ENCODE measurements around the gene ANO7. TPM values are rescaled to one million over a fixed set of nuclear protein-coding genes. Genes with fewer than 3 reads are reported as not detected.

The ANO7 gene
- total RNA-seq, 1 experiment from 2014 or later, result 1.1 TPM

DNA sequence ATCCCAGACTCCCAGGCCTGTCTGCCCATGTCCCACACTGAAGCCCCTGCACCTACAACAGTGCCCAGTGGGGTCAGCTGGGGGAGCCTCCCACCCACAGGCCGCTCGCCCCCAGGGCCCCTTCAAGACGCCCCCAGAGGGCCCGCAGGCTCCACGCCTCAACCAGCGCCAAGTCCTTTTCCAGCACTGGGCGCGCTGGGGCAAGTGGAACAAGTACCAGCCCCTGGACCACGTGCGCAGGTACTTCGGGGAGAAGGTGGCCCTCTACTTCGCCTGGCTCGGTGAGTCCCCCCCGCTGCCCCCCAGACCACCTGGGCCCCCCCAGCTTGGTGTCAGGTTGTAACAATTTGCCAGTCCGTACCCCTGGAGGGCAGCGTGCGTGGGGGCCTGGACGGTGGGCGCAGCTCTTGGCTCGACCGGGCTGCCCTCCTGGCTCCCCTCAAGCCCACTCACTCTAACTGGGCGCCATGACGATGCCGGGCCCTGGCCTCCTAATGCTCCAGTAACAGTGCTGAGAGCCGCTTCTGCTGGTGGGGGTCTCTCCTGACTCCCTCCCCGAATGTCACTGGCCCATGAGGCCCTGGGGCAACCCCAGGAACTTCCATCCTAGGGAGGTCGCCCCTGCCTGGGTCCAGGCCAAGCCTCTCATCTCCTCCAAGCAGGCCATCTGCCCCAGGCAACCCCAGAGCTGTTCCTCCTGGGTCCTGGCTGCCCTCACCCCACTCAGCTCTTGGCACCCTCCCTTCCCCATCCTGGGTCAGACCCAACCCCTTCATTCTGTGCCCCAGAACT is 14.9 kb downstream of the ANO7 start:
- DNase-seq (ENCODE audit: low spot score), result no peak
- in situ Hi-C loops (cut with HindIII; ENCODE audit: low sequenced_read_pairs), result no loop called here

DNA sequence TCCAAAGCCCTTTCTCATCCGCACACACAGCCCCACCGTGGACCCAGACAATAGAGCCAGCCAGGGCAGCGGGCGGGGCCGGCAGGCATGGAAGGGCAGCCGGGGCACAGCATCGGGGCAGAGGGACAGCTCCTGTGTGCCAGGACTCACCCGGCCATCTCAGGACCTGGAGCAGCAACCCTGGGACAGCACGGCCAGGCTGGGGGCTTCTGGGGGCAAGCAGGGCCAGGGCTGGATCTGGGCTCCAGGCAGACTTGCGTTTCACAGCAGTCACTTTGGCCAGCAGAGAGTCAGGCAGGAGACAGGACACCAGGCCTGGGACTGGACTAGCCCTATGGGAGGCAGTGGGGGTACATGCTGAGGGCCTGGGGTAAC is 15.5 kb downstream of the ANO7 start:
- no peak for DNase-seq (ENCODE audit: low spot score)
- in situ Hi-C loops (cut with HindIII; ENCODE audit: low sequenced_read_pairs), result no loop called here

DNA sequence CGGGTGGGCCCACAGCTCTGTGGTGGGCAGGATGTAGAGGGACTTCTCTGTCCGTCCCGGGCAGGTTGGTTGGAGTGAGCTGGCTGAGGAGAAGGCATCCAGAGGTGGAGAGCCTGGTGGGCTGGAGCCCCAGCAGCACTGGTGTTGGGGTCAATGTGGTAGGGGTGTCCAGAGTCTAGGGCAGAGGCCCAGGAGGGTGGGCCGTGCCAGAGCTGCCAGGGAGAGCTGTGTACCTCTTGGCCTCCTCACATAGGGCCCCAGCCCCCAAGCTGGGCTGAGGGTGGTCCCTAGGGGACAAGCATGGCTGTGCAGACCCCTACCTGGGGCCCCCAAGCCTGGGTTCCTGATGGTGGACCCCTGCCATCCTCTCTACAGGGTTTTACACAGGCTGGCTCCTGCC is 16.0 kb downstream of the ANO7 start:
- in situ Hi-C loops (cut with HindIII; ENCODE audit: low sequenced_read_pairs), result no loop called here
- no peak for DNase-seq (ENCODE audit: low spot score)

DNA sequence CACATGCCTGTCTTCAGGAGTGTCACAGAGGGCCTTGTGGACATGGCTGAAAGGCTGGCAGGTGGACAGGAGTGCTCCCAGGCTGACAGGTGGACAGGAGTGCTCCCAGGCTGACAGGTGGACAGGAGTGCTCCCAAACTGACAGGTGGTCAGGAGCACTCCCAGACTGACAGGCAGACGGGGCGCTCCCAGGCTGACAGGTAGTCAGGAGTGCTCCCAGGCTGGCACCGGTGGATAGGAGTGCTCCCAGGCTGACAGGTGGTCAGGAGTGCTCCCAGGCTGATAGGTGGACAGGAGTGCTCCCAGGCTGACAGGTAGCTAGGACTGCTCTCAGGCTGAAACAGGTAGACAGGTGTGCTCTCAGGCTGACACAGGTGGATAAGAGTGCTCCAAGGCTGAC is 16.6 kb downstream of the ANO7 start:
- in situ Hi-C loops (cut with HindIII; ENCODE audit: low sequenced_read_pairs), result loop anchor here (5.0 kb wide), 1 partner anchor 123 kb away; no protein-coding TSS in a partner anchor
- no peak for DNase-seq (ENCODE audit: low spot score)

DNA sequence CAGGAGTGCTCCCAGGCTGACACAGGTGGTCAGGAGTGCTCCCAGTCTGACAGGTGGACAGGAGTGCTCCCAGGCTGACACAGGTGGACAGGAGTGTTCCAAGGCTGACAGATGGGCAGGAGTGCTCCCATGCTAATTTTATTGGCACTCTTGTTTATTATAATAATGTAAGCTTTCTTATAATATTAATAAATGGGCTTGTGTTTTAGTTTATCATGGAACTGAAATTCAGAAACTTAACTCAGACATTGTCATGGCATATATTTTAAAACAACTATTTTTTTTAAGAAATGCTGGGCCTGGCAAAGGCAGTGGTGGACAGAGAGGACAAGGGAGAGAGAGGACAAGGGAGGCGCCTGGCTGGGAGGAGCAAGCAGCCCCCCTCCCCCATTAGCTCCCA is 18.7 kb downstream of the ANO7 start:
- no peak for DNase-seq (ENCODE audit: low spot score)
- in situ Hi-C loops (cut with HindIII; ENCODE audit: low sequenced_read_pairs), result loop anchor here (5.0 kb wide), 1 partner anchor 125 kb away; no protein-coding TSS in a partner anchor

DNA sequence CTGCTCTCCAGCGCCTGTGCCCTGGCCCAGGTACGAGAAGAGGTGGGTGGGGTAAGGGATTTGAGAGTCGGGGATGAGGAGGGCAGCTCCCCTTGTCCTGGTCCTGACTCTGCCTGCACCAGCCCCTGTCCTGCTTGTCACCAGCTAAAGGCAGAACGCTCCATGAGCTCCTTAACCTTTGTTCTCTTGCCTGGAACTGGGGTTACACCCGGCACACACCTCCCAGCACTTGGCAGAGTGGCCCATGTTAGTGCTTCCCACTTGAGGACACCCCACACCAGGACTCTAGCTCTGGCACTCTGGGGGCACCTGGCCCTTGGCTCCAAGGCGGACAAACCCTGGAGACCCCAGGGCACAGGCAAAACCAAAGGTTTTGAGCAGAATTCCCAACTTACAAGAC is 19.2 kb downstream of the ANO7 start:
- no peak for DNase-seq (ENCODE audit: low spot score)
- in situ Hi-C loops (cut with HindIII; ENCODE audit: low sequenced_read_pairs), result loop anchor here (5.0 kb wide), 1 partner anchor 125 kb away; no protein-coding TSS in a partner anchor

DNA sequence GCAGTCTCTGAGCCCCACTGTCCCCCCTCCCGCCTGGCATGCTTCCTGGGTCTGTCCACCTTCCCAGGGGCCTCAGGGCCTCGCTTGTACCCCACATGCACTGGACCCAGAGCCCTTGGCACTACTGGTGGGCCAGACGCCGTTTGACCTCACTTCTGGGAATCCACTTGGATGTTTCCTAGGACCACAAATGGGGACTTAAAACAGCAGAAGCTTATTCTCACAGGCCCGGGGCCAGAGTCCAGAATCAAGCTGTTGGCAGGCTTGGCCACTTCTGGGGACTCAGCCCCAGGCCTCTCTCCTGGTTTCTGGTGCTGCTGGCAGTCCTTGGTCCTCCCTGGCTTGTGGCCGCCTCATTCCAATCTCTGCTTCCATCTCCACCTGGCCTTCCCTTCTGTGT is 19.6 kb downstream of the ANO7 start:
- in situ Hi-C loops (cut with HindIII; ENCODE audit: low sequenced_read_pairs), result loop anchor here (5.0 kb wide), 1 partner anchor 126 kb away; no protein-coding TSS in a partner anchor
- DNase-seq (ENCODE audit: low spot score), result no peak

DNA sequence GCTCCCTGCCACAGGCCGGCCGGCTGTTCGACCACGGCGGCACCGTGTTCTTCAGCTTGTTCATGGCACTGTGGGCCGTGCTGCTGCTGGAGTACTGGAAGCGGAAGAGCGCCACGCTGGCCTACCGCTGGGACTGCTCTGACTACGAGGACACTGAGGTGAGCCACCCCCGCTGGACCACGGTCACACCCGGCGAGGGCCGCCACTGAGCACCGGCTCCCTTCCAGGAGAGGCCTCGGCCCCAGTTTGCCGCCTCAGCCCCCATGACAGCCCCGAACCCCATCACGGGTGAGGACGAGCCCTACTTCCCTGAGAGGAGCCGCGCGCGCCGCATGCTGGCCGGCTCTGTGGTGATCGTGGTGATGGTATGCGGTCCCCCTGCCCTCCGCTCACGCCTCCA is 20.8 kb downstream of the ANO7 start:
- no peak for DNase-seq (ENCODE audit: low spot score)
- in situ Hi-C loops (cut with HindIII; ENCODE audit: low sequenced_read_pairs), result loop anchor here (5.0 kb wide), 1 partner anchor 127 kb away; no protein-coding TSS in a partner anchor

DNA sequence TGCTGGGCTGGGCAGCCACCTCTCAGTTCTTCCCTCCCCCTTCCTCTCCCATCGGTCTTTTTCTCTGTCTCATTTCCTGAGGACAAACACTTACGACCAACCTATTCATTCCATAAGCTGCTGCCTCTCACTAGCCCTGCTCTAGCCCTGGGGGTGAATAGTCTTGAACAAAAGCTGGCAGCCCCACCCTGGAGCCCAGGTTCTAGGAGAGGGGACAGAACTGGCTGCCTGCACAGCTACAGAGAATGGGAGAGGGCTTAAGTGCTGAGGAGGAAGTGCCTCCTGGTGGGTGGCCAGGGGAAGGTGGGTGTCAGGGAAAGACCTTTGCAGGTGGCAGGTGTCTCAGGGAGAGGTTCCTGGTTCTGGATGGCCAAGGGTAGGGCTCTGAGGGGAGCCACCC is 22.8 kb downstream of the ANO7 start:
- no peak for DNase-seq (ENCODE audit: low spot score)
- in situ Hi-C loops (cut with HindIII; ENCODE audit: low sequenced_read_pairs), result no loop called here

DNA sequence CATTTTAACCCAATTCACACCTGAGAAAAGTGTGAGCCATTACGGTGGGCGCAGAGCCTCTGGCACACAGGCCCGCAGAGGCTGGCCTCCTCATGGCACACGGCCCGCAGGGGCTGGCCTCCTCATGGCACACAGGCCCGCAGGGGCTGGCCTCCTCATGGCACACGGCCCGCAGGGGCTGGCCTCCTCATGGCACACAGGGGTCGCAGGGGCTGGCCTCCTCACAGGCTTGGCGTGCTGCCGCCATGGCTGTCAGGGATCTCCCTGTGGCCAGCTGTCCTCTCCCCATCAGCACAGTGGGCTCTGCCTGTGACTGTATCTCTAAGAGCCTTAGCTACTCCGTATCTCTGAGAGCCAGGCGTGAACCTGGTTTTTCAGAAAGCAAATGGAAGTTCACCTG is 24.6 kb downstream of the ANO7 start:
- in situ Hi-C loops (cut with HindIII; ENCODE audit: low sequenced_read_pairs), result no loop called here
- no peak for DNase-seq (ENCODE audit: low spot score)

DNA sequence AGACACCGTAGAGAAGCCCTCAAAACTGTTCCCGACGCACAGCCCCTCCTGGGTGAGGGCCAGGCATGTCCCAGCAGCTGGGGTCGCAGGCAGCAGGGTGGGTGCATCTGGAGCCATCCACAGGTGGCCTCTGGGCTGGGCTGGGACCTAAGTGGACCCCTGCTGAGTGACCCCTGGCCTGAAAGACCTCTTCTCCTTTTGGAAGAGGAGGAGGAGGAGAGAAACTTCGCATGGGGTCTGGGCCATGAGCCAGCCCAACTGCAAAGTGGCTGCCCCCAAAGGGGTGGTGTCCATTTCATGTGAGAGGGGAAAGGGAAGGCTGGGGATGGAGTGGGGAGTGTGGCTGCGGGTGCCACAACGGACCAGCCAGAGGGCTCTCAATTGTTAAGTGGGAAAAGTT is 25.1 kb downstream of the ANO7 start:
- in situ Hi-C loops (cut with HindIII; ENCODE audit: low sequenced_read_pairs), result no loop called here

DNA sequence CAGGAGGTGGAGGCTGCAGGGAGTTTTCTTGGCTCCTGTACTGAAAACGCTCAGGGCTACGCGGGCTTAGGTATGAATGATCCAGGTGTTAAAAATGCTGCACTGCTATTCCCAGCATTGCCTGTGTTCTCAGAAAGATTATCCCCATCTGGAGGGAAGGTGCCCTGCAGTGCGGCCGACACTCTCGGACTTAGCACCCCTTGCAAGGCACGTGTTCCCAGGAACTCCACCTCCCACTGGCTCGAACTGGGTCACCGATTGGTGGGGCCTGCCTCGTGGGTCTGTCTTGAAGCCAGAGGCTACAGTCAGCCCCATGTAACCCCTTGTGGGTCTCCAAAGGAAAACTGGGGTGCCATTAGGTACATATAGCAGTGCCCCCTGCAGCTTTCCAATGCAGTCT is 25.7 kb downstream of the ANO7 start:
- no peak for DNase-seq (ENCODE audit: low spot score)
- in situ Hi-C loops (cut with HindIII; ENCODE audit: low sequenced_read_pairs), result no loop called here

More for the DNA sequence above, 25.1 kb downstream of the ANO7 start:
- no peak for DNase-seq (ENCODE audit: low spot score)

DNA sequence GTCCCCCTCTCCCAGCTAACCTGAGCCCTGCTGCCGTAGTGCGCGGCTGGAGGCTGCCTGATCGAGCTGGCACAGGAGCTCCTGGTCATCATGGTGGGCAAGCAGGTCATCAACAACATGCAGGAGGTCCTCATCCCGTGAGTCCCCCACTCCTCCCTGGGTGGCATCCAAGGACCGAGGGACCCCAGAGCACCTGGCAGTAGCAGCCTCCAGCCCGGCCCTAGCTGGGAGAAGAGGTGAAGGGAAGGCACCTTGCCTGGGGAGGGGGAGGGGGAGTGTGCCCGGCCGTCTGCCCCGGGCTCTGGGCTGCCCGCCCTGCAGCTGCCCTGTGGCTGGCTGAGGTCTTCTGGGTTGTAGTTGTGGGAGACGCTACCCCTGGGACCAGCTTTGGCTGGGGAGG is 26.3 kb downstream of the ANO7 start:
- in situ Hi-C loops (cut with HindIII; ENCODE audit: low sequenced_read_pairs), result no loop called here
- DNase-seq (ENCODE audit: low spot score), result no peak

DNA sequence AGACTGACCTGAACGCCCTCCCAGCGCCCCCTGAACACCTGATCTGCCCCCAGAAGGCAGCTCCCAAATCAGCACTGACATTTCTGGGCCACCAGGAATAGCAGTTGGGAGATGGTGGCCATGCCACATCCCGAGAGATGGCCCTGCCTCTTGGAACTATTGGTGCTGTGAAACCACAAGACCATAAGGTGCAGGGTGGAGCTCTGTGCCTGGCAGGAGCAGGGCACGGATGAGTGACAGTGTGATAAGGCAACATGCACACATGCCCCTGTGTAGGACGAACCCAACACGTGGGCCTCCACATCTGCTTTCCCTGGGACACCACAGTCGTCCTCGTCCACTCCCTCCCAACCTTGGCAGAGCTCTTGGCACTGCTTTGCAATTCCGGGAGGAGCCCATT is 26.9 kb downstream of the ANO7 start:
- in situ Hi-C loops (cut with HindIII; ENCODE audit: low sequenced_read_pairs), result no loop called here

DNA sequence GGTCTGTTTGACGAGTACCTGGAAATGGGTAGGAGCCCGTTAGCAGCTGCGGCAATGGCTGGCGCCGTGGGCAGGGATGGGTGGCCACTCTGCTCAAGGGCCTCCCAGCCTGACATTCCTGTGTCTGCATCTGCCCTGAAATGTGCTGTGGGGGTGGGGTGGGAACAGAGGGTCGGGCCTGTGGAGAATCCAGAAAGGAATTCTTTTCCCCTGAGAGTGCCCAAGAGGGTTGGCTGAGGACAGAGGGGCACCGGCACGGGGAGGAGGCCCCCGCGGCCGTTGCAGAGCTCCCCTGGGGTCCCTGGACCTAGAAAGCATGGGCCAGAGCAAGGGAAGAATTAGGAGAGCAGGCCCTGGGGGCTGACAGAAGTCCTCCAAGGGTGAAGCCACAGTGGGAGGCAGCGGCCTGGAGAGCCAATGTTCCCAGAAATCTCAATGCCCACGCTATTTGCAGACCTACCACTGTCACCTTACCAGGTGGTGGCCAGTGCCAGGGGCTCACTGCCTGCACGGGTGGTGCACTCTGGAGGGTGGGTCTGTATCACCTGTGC is 27.8 kb downstream of the ANO7 start:
- in situ Hi-C loops (cut with HindIII; ENCODE audit: low sequenced_read_pairs), result no loop called here
- no peak for DNase-seq (ENCODE audit: low spot score)

More for the DNA sequence above, 26.9 kb downstream of the ANO7 start:
- no peak for DNase-seq (ENCODE audit: low spot score)

DNA sequence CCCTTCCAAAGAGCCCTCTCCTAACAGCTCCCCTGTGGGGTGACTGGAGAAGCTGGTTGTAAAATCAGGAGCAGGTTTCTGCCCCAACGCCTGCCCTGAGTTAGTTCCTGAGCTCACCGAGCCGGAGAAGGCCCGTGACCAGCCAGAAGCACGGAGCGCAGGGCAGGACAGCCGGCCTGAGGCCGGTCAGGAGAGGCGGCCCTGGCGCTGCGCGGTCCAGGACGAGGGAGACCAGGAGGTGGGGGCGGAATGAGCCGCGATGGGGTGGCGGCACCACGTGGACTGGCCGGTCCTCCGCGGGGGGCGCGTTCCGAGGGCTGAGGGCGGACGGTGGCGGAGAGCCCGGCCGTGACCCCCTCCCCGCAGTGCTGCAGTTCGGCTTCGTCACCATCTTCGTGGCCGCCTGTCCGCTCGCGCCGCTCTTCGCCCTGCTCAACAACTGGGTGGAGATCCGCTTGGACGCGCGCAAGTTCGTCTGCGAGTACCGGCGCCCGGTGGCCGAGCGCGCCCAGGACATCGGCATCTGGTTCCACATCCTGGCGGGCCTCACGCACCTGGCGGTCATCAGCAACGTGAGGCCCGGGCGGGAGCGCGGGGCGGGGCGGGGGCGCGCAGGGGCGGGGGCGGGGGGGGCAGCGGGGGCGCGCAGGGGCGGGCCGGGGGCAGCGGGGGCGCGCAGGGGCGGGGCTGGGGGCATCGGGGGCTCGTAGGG is 29.0 kb downstream of the ANO7 start:
- in situ Hi-C loops (cut with HindIII; ENCODE audit: low sequenced_read_pairs), result no loop called here
- DNase-seq (ENCODE audit: low spot score), result peak; percentile 67

DNA sequence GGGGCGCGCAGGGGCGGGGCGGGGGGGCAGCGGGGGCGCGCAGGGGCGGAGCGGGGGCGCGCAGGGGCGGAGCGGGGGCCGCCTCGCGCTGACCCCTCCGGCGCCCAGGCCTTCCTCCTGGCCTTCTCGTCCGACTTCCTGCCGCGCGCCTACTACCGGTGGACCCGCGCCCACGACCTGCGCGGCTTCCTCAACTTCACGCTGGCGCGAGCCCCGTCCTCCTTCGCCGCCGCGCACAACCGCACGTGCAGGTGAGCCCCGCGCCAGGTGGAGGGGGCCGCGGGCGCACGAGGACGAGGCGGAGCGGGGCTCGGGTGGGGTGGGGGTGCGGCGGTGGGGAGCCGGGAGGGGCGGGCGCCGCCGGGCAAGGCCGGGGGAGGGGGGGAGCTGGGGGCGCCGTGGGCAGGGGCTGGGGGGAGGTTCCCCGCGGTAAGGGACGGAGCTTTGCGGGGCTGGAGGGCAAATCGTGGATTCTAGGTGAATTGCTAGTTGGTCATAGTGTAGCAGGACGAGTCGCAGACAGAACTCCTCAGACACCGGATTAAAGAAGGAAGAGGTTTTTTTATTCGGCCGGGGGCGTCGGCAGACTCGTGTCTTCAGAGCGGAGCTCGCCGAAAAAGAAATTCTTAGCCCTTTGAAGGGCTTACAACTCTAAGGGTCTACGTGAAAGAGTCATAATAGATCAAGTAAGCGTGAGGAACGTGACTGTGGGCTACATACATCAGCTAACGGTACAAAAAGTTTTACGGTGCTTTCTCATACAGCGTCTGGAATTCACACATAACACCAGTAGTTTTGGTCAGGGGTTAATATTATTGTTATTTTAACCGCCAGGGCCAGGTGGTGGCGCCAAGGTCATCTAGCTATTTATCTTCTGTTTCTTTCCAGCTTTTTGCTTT is 29.9 kb downstream of the ANO7 start:
- in situ Hi-C loops (cut with HindIII; ENCODE audit: low sequenced_read_pairs), result no loop called here
- DNase-seq (ENCODE audit: low spot score), result peak; percentile 59

DNA sequence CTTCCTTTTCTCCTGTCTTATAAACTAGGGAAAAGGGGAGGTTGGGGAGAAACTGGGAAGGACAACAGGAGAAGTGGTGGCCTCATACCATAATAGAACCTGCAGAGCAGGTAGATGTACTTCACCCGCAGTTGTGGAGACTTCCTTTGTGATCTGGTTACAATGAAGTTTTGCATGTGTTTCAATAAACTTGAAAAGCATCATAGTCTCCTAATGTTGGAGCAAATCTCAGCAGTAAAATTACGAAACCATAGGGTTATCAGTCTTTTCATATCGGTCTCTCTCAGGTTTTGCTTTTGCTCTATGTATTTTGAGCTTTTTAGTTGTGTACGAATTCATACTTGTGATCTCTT is 30.5 kb downstream of the ANO7 start:
- in situ Hi-C loops (cut with HindIII; ENCODE audit: low sequenced_read_pairs), result no loop called here

DNA sequence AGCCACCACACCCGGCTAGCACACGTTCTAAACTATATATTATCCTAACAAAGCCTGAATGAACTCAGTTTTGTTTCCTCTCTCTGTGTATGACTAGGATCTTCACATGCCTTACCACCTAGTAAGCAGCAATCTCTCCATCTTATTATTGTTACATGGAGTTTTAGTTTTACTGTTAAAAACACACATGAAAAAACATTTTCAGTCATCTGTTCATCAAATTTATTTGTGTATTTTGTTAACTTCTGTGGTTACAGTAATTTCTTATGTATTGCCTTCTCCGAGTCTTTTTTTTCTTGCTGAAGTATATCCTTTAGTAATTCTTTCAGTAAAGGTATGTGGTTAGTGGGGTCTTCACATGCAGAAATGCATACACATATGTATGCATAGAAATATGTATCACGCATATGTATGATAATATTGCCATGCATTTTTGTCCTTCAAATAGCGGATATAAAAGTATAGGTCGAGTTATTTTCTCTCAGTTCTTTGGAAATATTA is 31.4 kb downstream of the ANO7 start:
- in situ Hi-C loops (cut with HindIII; ENCODE audit: low sequenced_read_pairs), result no loop called here
- no peak for DNase-seq (ENCODE audit: low spot score)

More for the DNA sequence above, 30.5 kb downstream of the ANO7 start:
- DNase-seq (ENCODE audit: low spot score), result no peak

All from G401 (cell line).